GM21737 (cell line): ENCODE measurements around the gene HTT-AS.
A peak's percentile ranks its signal among the peaks of the same experiment; 100 is the strongest.
"Not testable (repeated sequence)": the region's sequence is repeated elsewhere in the genome, so short reads cannot be mapped to it uniquely, and the experiment has no call there.

Source experiments
- ATAC-seq: cut with Tn5 transposase; IDR thresholded peaks from one replicate; pipeline ENCODE4 v1.9.1; 2021; ENCODE audit warnings: mild to moderate bottlenecking, moderate library complexity; ENCODE audit not compliant: unreplicated experiment

HTT-AS gene

GRCh38 chr4:3054169-3054759 lies 20.1 kb downstream of the HTT-AS start:
- no peak for ATAC-seq

GRCh38 chr4:3051141-3051897 lies 23.0 kb downstream of the HTT-AS start:
- ATAC-seq, result not testable (repeated sequence)

- ATAC-seq, result peak; percentile 83
These were observed 26.7 kb downstream of the HTT-AS start for GRCh38 chr4:3047464-3048286.

GRCh38 chr4:3046623-3047022 lies 27.7 kb downstream of the HTT-AS start:
- no peak for ATAC-seq

GRCh38 chr4:3046162-3046561 lies 28.2 kb downstream of the HTT-AS start:
- no peak for ATAC-seq

- no peak for ATAC-seq
These were observed 29.2 kb downstream of the HTT-AS start for GRCh38 chr4:3044870-3045819.

GRCh38 chr4:3043282-3044020 lies 30.9 kb downstream of the HTT-AS start:
- ATAC-seq, result no peak

- ATAC-seq, result no peak
These were observed 32.1 kb downstream of the HTT-AS start for GRCh38 chr4:3042226-3042625.

GRCh38 chr4:3041192-3042142 lies 32.9 kb downstream of the HTT-AS start:
- ATAC-seq, result no peak

- no peak for ATAC-seq
These were observed 33.7 kb downstream of the HTT-AS start for GRCh38 chr4:3040452-3041191.

- ATAC-seq, result no peak
These were observed 34.5 kb downstream of the HTT-AS start for GRCh38 chr4:3039706-3040366.

- ATAC-seq, result no peak
These were observed 36.3 kb downstream of the HTT-AS start for GRCh38 chr4:3037957-3038461.

GRCh38 chr4:3036131-3036952 lies 38.0 kb downstream of the HTT-AS start:
- no peak for ATAC-seq

- ATAC-seq, result no peak
These were observed 38.7 kb downstream of the HTT-AS start for GRCh38 chr4:3035674-3036073.

- no peak for ATAC-seq
These were observed 39.1 kb downstream of the HTT-AS start for GRCh38 chr4:3035249-3035648.

- ATAC-seq, result no peak
These were observed 40.1 kb downstream of the HTT-AS start for GRCh38 chr4:3034231-3034630.
